Measurements from ENCODE around the gene ZBTB17.

ZBTB17 gene

DNA sequence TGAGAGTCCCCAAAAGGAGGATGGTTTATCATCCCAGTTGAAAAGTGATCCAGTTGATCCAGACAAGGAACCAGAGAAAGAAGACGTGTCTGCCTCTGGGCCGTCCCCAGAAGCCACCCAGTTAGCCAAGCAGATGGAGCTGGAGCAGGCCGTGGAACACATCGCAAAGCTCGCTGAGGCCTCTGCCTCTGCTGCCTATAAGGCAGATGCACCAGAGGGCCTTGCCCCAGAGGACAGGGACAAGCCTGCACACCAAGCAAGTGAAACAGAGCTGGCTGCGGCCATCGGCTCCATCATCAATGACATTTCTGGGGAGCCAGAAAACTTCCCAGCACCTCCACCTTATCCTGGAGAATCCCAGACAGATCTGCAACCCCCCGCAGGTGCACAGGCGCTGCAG lies 43.3 kb downstream of the ZBTB17 start:
- TF ChIP-seq POLR2AphosphoS5 (IDR thresholded peaks at IDR 0.05; ENCODE audit: low read depth) = no peak
- no peak for TF ChIP-seq SPI1 (IDR thresholded peaks at IDR 0.05; ENCODE audit: borderline replicate concordance, low read depth)
- TF ChIP-seq GABPA (IDR thresholded peaks at IDR 0.05; ENCODE audit: low read depth) = no peak
- TF ChIP-seq, protein P1, sequence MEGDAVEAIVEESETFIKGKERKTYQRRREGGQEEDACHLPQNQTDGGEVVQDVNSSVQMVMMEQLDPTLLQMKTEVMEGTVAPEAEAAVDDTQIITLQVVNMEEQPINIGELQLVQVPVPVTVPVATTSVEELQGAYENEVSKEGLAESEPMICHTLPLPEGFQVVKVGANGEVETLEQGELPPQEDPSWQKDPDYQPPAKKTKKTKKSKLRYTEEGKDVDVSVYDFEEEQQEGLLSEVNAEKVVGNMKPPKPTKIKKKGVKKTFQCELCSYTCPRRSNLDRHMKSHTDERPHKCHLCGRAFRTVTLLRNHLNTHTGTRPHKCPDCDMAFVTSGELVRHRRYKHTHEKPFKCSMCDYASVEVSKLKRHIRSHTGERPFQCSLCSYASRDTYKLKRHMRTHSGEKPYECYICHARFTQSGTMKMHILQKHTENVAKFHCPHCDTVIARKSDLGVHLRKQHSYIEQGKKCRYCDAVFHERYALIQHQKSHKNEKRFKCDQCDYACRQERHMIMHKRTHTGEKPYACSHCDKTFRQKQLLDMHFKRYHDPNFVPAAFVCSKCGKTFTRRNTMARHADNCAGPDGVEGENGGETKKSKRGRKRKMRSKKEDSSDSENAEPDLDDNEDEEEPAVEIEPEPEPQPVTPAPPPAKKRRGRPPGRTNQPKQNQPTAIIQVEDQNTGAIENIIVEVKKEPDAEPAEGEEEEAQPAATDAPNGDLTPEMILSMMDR (IDR thresholded peaks at IDR 0.05; ENCODE audit: insufficient read depth, low read length) = no peak
- TF ChIP-seq, protein P2, sequence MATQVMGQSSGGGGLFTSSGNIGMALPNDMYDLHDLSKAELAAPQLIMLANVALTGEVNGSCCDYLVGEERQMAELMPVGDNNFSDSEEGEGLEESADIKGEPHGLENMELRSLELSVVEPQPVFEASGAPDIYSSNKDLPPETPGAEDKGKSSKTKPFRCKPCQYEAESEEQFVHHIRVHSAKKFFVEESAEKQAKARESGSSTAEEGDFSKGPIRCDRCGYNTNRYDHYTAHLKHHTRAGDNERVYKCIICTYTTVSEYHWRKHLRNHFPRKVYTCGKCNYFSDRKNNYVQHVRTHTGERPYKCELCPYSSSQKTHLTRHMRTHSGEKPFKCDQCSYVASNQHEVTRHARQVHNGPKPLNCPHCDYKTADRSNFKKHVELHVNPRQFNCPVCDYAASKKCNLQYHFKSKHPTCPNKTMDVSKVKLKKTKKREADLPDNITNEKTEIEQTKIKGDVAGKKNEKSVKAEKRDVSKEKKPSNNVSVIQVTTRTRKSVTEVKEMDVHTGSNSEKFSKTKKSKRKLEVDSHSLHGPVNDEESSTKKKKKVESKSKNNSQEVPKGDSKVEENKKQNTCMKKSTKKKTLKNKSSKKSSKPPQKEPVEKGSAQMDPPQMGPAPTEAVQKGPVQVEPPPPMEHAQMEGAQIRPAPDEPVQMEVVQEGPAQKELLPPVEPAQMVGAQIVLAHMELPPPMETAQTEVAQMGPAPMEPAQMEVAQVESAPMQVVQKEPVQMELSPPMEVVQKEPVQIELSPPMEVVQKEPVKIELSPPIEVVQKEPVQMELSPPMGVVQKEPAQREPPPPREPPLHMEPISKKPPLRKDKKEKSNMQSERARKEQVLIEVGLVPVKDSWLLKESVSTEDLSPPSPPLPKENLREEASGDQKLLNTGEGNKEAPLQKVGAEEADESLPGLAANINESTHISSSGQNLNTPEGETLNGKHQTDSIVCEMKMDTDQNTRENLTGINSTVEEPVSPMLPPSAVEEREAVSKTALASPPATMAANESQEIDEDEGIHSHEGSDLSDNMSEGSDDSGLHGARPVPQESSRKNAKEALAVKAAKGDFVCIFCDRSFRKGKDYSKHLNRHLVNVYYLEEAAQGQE (IDR thresholded peaks at IDR 0.05; ENCODE audit: insufficient replicate concordance, low read depth) = no peak

DNA sequence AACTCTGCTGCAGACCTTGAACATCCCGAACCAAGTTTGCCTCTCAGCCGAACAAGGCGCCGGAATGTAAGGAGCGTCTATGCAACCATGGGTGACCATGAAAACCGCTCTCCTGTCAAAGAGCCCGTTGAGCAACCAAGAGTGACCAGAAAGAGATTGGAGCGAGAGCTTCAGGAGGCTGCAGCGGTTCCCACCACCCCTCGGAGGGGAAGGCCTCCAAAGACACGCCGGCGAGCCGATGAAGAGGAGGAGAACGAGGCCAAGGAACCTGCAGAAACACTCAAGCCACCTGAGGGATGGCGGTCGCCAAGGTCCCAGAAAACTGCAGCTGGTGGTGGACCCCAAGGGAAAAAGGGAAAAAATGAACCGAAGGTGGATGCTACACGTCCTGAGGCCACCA lies 44.0 kb downstream of the ZBTB17 start:
- Histone ChIP-seq H3K4me3 (replicated peaks; ENCODE audit: insufficient read depth, low read length) (no peak overlapping the region), H3K27ac (replicated peaks) (no peak overlapping the region), H3K27me3 (ENCODE audit: insufficient read depth, poor library complexity, severe bottlenecking) (no peaks in the 10 kb centered on the region)
- no peak for DNase-seq (ENCODE audit: low read depth in 1 of 2, low spot score in 1 of 2)
- TF ChIP-seq, protein P2 (IDR thresholded peaks at IDR 0.05; ENCODE audit: insufficient replicate concordance, low read depth) = no peak
- no peak for TF ChIP-seq SPI1 (IDR thresholded peaks at IDR 0.05; ENCODE audit: borderline replicate concordance, low read depth)
- no peak for TF ChIP-seq POLR2AphosphoS5 (IDR thresholded peaks at IDR 0.05; ENCODE audit: low read depth)
- no peak for TF ChIP-seq GABPA (IDR thresholded peaks at IDR 0.05; ENCODE audit: low read depth)
- TF ChIP-seq, protein P1 (IDR thresholded peaks at IDR 0.05; ENCODE audit: insufficient read depth, low read length) = no peak

More for the DNA sequence above, 43.3 kb downstream of the ZBTB17 start:
- Histone ChIP-seq H3K27ac (replicated peaks) (no peak overlapping the region), H3K4me3 (replicated peaks; ENCODE audit: insufficient read depth, low read length) (no peak overlapping the region), H3K27me3 (ENCODE audit: insufficient read depth, poor library complexity, severe bottlenecking) (no peaks in the 10 kb centered on the region)
- no peak for DNase-seq (ENCODE audit: low read depth in 1 of 2, low spot score in 1 of 2)

DNA sequence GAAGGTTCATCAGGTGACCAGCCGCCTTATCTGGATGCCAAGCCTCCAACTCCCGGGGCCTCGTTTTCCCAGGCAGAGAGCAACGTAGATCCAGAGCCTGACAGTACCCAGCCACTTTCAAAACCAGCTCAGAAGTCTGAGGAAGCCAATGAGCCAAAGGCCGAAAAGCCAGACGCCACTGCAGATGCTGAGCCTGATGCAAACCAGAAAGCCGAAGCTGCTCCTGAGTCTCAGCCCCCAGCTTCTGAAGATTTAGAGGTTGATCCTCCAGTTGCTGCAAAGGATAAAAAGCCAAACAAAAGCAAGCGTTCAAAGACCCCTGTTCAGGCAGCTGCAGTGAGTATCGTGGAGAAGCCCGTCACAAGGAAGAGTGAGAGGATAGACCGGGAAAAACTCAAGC lies 44.5 kb downstream of the ZBTB17 start:
- Histone ChIP-seq H3K4me3 (replicated peaks; ENCODE audit: insufficient read depth, low read length) (no peak overlapping the region), H3K27ac (replicated peaks) (no peak overlapping the region), H3K27me3 (ENCODE audit: insufficient read depth, poor library complexity, severe bottlenecking) (no peaks in the 10 kb centered on the region)
- no peak for DNase-seq (ENCODE audit: low read depth in 1 of 2, low spot score in 1 of 2)
- TF ChIP-seq, protein P2 (IDR thresholded peaks at IDR 0.05; ENCODE audit: insufficient replicate concordance, low read depth) = no peak
- TF ChIP-seq SPI1 (IDR thresholded peaks at IDR 0.05; ENCODE audit: borderline replicate concordance, low read depth) = no peak
- no peak for TF ChIP-seq GABPA (IDR thresholded peaks at IDR 0.05; ENCODE audit: low read depth)
- no peak for TF ChIP-seq POLR2AphosphoS5 (IDR thresholded peaks at IDR 0.05; ENCODE audit: low read depth)
- TF ChIP-seq, protein P1 (IDR thresholded peaks at IDR 0.05; ENCODE audit: insufficient read depth, low read length) = no peak
